Natural killer cell (primary cell): ENCODE measurements around the gene SYT3. TPM values are rescaled to one million over a fixed set of nuclear protein-coding genes. Genes with fewer than 3 reads are reported as not detected.
A peak's percentile ranks its signal among the peaks of the same experiment; 100 is the strongest.

Experiments used
- ATAC-seq, 3 donors: fragments of 150-1000 bp in 2 of 3; fragments of 200-7000 bp in 1 of 3; cut with Tn5 transposase; 1 replicate in 1 of 3; 2 replicates in 2 of 3; pipeline ENCODE4 v1.10.0; 2021; ENCODE audit warnings: mild to moderate bottlenecking in 2 of 3, moderate library complexity in 2 of 3
- DNase-seq, 2 donors: peaks; one replicate each; pipeline versions ENCODE4 v3.0.0 to v3.0.0-alpha.2; 2013 to 2021; ENCODE audit warnings: mixed read lengths in 1 of 2
- H3K27ac ChIP-seq: one replicate; pipeline ENCODE4 v1.5.1; 2013; ENCODE audit warnings: mild to moderate bottlenecking, low read length
- H3K27me3 ChIP-seq: one replicate; pipeline ENCODE4 v1.6.1; 2013; ENCODE audit warnings: low read length; ENCODE audit not compliant: control insufficient read depth, insufficient read depth
- H3K36me3 ChIP-seq: one replicate; pipeline ENCODE4 v1.6.1; 2013; ENCODE audit warnings: low read length; ENCODE audit not compliant: control insufficient read depth, insufficient read depth
- H3K4me1 ChIP-seq: one replicate; pipeline ENCODE4 v1.6.1; 2013; ENCODE audit warnings: low read length; ENCODE audit not compliant: control insufficient read depth, insufficient read depth
- H3K4me3 ChIP-seq: one replicate; pipeline ENCODE4 v1.5.1; 2013; ENCODE audit warnings: low read length
- H3K9me3 ChIP-seq: one replicate; pipeline ENCODE4 v1.6.1; 2013; ENCODE audit warnings: low read length; ENCODE audit not compliant: control insufficient read depth, insufficient read depth
- H3K27ac Mint-ChIP-seq, 2 donors: one replicate each; pipeline ENCODE4 v1.8.0; 2022; ENCODE audit warnings: mild to moderate bottlenecking in 2 of 2, mixed read lengths in 2 of 2, moderate library complexity in 1 of 2
- H3K27me3 Mint-ChIP-seq, 2 donors: one replicate each; pipeline ENCODE4 v1.8.0; 2022; ENCODE audit warnings: low read depth in 2 of 2, mixed read lengths in 2 of 2
- H3K36me3 Mint-ChIP-seq: one replicate; pipeline ENCODE4 v1.8.0; 2022; ENCODE audit warnings: mixed read lengths
- H3K4me1 Mint-ChIP-seq, 2 donors: one replicate each; pipeline ENCODE4 v1.8.0; 2022; ENCODE audit warnings: mixed read lengths in 2 of 2
- H3K4me3 Mint-ChIP-seq: one replicate; pipeline ENCODE4 v1.8.0; 2022; ENCODE audit warnings: mild to moderate bottlenecking, moderate library complexity, mixed read lengths
- H3K9me3 Mint-ChIP-seq, 2 donors: one replicate each; pipeline ENCODE4 v1.8.0; 2022; ENCODE audit warnings: mixed read lengths in 2 of 2
- CTCF ChIP-seq: fragments of 200-600 bp; IDR thresholded peaks from one replicate; pipeline ENCODE4 v1.8.0; 2022; ENCODE audit warnings: antibody characterized with exemption
- WGBS: methylation state at CpG from one replicate; pipeline ENCODE4 v1.1.7; 2013; ENCODE audit warnings: missing lambda C conversion rate; ENCODE audit not compliant: insufficient coverage; 5-methylcytosine and 5-hydroxymethylcytosine counted together
- intact Hi-C: fragments of 100-400 bp; cut with micrococcal nuclease; formaldehyde crosslinking; loops from one replicate; pipeline ENCODE4 v1.14.2; 2022
- total RNA-seq, 4 donors: library from RNA; stranded (reverse); fragments of 120-200 nt in 1 of 4; gene quantifications; one replicate each; pipeline versions ENCODE4 v1.2.3 to v1.2.4, GENCODE V29; 2013 to 2022

The SYT3 gene
- total RNA-seq, 3 donors from 2014 or later (not counting 1 experiment from before 2014, with no cell fraction given), result not detected

DNA sequence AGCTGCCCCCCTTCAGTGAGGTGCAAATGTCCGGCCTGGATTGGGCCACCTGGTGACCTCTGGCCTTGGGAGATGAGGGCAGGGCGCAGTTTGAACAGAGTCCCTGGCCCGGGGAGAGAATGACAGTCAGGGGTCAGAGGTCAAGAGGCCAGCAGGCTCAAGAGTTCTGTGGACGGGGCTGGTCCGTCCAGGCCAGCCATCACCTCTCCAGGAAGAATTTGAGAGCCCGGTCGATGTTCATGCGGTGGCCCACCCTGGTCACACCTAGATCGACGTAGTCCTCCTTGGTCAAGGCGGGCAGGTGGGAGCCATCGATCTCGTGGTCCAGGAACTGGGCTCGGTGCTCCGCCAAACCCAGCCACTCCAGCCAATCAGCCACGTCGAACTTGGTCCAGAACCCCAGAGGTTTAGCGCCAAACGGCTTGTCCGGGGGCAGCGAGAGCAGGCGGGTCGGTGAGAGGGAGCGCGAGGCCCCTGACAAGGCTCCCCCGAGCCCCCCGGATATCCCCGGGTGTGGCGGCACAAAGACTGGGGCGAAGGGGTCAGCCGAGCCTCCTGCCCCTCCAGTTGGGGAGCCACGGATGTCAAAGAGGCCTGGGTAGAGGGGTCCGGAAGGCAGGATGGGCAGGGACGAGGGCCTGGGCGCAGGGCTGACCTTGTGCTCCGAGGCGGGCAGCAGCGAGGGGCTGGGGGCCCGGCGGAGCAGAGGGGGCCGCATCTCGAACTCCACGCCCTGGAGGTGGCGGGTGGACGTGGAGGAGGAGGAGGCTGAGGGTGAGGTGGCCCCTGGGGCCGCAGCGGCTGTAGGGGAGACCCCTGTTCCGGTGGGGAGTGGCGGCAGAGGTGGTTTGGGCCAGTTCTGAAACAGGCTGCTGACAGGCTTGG is 22.3 kb upstream of the SYT3 start:
- peaks cover 14% of the 10 kb centered on the region in 2 donors for H3K4me1 Mint-ChIP-seq
- DNase-seq, result no peak
- H3K36me3 ChIP-seq, result no peaks in the 10 kb centered on the region
- H3K27me3 Mint-ChIP-seq, result peaks cover 23 to 32% of the 10 kb centered on the region in 2 donors
- H3K4me1 ChIP-seq, result peaks cover 22% of the 10 kb centered on the region
- H3K4me3 Mint-ChIP-seq, result no peak overlapping the region
- WGBS, result 84% methylated on average over 49 of the region's 49 CpGs
- H3K27ac ChIP-seq, result no peak overlapping the region
- peaks cover 4 to 5% of the 10 kb centered on the region in 2 donors for H3K9me3 Mint-ChIP-seq
- H3K36me3 Mint-ChIP-seq, result no peaks in the 10 kb centered on the region
- no peak for ATAC-seq
- no peak overlapping the region for H3K4me3 ChIP-seq
- intact Hi-C loops, result no loop called here
- H3K27me3 ChIP-seq, result peaks cover 8% of the 10 kb centered on the region
- H3K27ac Mint-ChIP-seq, result no peak overlapping the region
- peaks cover 6% of the 10 kb centered on the region for H3K9me3 ChIP-seq
- TF ChIP-seq CTCF, result no peak

DNA sequence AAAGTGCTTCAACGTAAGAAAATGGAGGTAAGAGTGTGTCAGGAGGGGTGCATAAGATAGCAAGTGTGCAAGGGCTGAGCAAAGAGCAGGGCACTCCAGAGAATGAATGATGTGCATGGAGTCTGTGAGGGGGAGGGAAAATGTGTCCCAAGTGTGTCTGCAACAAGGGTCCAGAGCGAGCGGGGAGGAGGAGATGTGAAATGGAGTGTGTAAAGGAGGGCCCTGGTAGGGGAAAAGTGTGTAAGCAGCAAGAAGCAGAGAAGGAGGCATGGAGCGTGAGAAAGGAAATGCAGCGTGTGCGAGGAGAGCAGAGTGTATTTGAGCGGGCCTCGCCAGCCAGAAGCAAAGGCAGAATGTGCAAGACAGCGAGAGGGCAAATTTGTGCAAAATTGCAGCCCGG is 21.3 kb upstream of the SYT3 start:
- peaks cover 14% of the 10 kb centered on the region in 2 donors for H3K4me1 Mint-ChIP-seq
- Histone ChIP-seq H3K36me3 (no peaks in the 10 kb centered on the region), H3K4me3 (no peak overlapping the region), H3K27me3 (peaks cover 5% of the 10 kb centered on the region), H3K9me3 (peaks cover 6% of the 10 kb centered on the region), H3K27ac (no peak overlapping the region), H3K4me1 (peaks cover 19% of the 10 kb centered on the region)
- no peak for TF ChIP-seq CTCF
- intact Hi-C loops, result no loop called here
- H3K9me3 Mint-ChIP-seq, result peaks cover 4 to 5% of the 10 kb centered on the region in 2 donors
- WGBS, result 89% methylated on average over 10 of the region's 10 CpGs
- no peak overlapping the region for H3K27ac Mint-ChIP-seq
- H3K27me3 Mint-ChIP-seq, result peaks cover 31 to 38% of the 10 kb centered on the region in 2 donors
- DNase-seq (no peak), ATAC-seq (no peak)
- H3K4me3 Mint-ChIP-seq, result peak overlapping the region; percentile 26
- H3K36me3 Mint-ChIP-seq, result no peaks in the 10 kb centered on the region

- H3K27me3 ChIP-seq, result peaks cover 12% of the 10 kb centered on the region
- no peak overlapping the region for H3K27ac Mint-ChIP-seq
Measured at GRCh38 chr19:50660088-50660366, 20.3 kb upstream of the SYT3 start.

More at GRCh38 chr19:50660088-50660366, 20.3 kb upstream of the SYT3 start:
- DNase-seq, result no peak
- peaks cover 12% of the 10 kb centered on the region for H3K9me3 ChIP-seq
- H3K4me1 ChIP-seq, result peaks cover 18% of the 10 kb centered on the region
- H3K36me3 ChIP-seq, result no peaks in the 10 kb centered on the region
- Mint-ChIP-seq H3K36me3 (peaks cover 1% of the 10 kb centered on the region), H3K9me3 (peaks cover 4 to 5% of the 10 kb centered on the region in 2 donors), H3K4me3 (no peak overlapping the region), H3K4me1 (peaks cover 14% of the 10 kb centered on the region in 2 donors), H3K27me3 (peaks cover 34 to 40% of the 10 kb centered on the region in 2 donors)
- intact Hi-C loops, result no loop called here
- no peak overlapping the region for H3K4me3 ChIP-seq
- H3K27ac ChIP-seq, result no peak overlapping the region
- no peak for TF ChIP-seq CTCF
- 79% methylated on average over 5 of the region's 6 CpGs for WGBS
- ATAC-seq, result no peak
